OCI-LY3 (cell line): Measurements from ENCODE around the gene ZNF280B.

Experiments used
- H2AFZ ChIP-seq: fragments of 200-600, 300-600 bp; shearing (Covaris generic); 2 replicates; pipeline ENCODE4 v1.6.0; 2014; ENCODE audit warnings: antibody characterized with exemption, low read depth, low read length
- H3K27ac ChIP-seq: fragments of 200-600, 300-600 bp; sonication (generic); 2 replicates; pipeline ENCODE4 v1.5.1; 2014; ENCODE audit warnings: mild to moderate bottlenecking, low read length, moderate library complexity, mixed read lengths
- H3K27me3 ChIP-seq: fragments of 200-600, 300-600 bp; sonication (generic); 2 replicates; pipeline ENCODE4 v1.6.1; 2014; ENCODE audit warnings: low read depth, low read length, mixed read lengths
- H3K36me3 ChIP-seq: fragments of 200-600, 300-600 bp; sonication (generic); replicated peaks from 2 replicates; pipeline ENCODE3; 2014; ENCODE audit warnings: low read depth, low read length, mixed read lengths
- H3K4me1 ChIP-seq: fragments of 300-600, 200-600 bp; sonication (generic); 2 replicates; pipeline ENCODE4 v1.6.1; 2014; ENCODE audit warnings: low read length, mixed read lengths
- H3K4me2 ChIP-seq: fragments of 200-600, 300-600 bp; sonication (generic); 2 replicates; pipeline ENCODE4 v1.6.1; 2014; ENCODE audit warnings: low read length, mixed read lengths
- H3K4me3 ChIP-seq: fragments of 300-600, 200-600 bp; sonication (generic); 2 replicates; pipeline ENCODE4 v1.5.1; 2014; ENCODE audit warnings: antibody characterized with exemption, mild to moderate bottlenecking, low read length, moderate library complexity
- H3K79me2 ChIP-seq: fragments of 300-600, 200-600 bp; shearing (Covaris generic); 2 replicates; pipeline ENCODE4 v1.6.1; 2014; ENCODE audit warnings: mild to moderate bottlenecking, low read length, mixed read lengths
- H3K9ac ChIP-seq: fragments of 300-600, 200-600 bp; shearing (Covaris generic); 2 replicates; pipeline ENCODE4 v1.6.0; 2014; ENCODE audit warnings: mild to moderate bottlenecking, low read length, moderate library complexity
- H3K9me3 ChIP-seq: fragments of 200-600, 300-600 bp; shearing (Covaris generic); 2 replicates; pipeline ENCODE4 v1.6.1; 2014; ENCODE audit warnings: low read length, mixed read lengths; ENCODE audit not compliant: insufficient read depth
- H4K20me1 ChIP-seq: fragments of 200-600, 300-600 bp; sonication (generic); 2 replicates; pipeline ENCODE4 v1.6.1; 2016; ENCODE audit warnings: low read length, mixed read lengths; ENCODE audit not compliant: insufficient read depth
- CTCF ChIP-seq: fragments of 200-600, 300-600 bp; sonication (generic); IDR thresholded peaks from 2 replicates; pipeline ENCODE4 v1.5.1; 2014; ENCODE audit warnings: antibody characterized with exemption, low read length, low read depth
- EZH2phosphoT487 ChIP-seq: fragments of 200-600 bp; shearing (Covaris generic); IDR thresholded peaks from 2 replicates; pipeline ENCODE4 v1.6.1; 2018; ENCODE audit warnings: antibody characterized with exemption, mixed run types, low read depth

Gene ZNF280B

DNA sequence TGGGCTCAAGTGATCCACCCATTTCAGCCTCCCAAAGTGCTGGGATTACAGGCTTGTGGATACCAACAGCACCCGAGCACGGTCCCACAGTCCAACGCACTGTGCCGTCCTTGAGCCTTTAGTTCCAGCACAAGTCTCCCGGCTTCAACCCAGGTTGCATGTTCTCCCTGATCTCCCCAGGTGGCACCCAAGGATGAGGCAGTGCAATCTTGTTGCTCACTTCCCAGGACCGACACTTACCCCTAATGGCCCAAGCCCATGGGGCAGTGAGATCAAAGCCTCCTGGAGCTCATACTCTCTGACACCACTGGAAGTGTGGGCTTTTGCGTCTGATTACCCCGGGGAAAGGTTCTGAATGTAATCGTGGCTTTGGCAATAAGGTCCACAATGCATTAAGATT is 47.1 kb upstream of the ZNF280B start:
- H3K9ac ChIP-seq, result no peak overlapping the region
- H3K27me3 ChIP-seq, result no peaks in the 10 kb centered on the region
- no peaks in the 10 kb centered on the region for H4K20me1 ChIP-seq
- H3K9me3 ChIP-seq, result no peaks in the 10 kb centered on the region
- no peak overlapping the region for H3K27ac ChIP-seq
- no peak overlapping the region for H3K4me2 ChIP-seq
- no peak overlapping the region for H3K4me3 ChIP-seq
- no peak overlapping the region for H2AFZ ChIP-seq
- H3K79me2 ChIP-seq, result no peaks in the 10 kb centered on the region; the same call in 1 of the 2 replicates
- H3K36me3 ChIP-seq, result no peaks in the 10 kb centered on the region
- TF ChIP-seq CTCF (no peak), EZH2phosphoT487 (no peak)
- peaks cover 15% of the 10 kb centered on the region for H3K4me1 ChIP-seq

GRCh38 chr22:22554587-22555284 is 46.2 kb upstream of the ZNF280B start:
- no peaks in the 10 kb centered on the region for H3K9me3 ChIP-seq
- H3K36me3 ChIP-seq, result peaks cover 5% of the 10 kb centered on the region
- H3K27me3 ChIP-seq, result no peaks in the 10 kb centered on the region
- H3K4me3 ChIP-seq, result no peak overlapping the region
- H2AFZ ChIP-seq, result no peak overlapping the region
- H3K4me2 ChIP-seq, result 0 out of 2 replicates have a peak overlapping the region, but pooled peaks have one; percentile 1
- TF ChIP-seq EZH2phosphoT487 (no peak), CTCF (no peak)
- no peaks in the 10 kb centered on the region; the same call in 1 of the 2 replicates for H3K79me2 ChIP-seq
- no peak overlapping the region for H3K9ac ChIP-seq
- H4K20me1 ChIP-seq, result no peaks in the 10 kb centered on the region
- H3K27ac ChIP-seq, result 0 out of 2 replicates have a peak overlapping the region, but pooled peaks have one; percentile 11
- peaks cover 15% of the 10 kb centered on the region for H3K4me1 ChIP-seq

DNA sequence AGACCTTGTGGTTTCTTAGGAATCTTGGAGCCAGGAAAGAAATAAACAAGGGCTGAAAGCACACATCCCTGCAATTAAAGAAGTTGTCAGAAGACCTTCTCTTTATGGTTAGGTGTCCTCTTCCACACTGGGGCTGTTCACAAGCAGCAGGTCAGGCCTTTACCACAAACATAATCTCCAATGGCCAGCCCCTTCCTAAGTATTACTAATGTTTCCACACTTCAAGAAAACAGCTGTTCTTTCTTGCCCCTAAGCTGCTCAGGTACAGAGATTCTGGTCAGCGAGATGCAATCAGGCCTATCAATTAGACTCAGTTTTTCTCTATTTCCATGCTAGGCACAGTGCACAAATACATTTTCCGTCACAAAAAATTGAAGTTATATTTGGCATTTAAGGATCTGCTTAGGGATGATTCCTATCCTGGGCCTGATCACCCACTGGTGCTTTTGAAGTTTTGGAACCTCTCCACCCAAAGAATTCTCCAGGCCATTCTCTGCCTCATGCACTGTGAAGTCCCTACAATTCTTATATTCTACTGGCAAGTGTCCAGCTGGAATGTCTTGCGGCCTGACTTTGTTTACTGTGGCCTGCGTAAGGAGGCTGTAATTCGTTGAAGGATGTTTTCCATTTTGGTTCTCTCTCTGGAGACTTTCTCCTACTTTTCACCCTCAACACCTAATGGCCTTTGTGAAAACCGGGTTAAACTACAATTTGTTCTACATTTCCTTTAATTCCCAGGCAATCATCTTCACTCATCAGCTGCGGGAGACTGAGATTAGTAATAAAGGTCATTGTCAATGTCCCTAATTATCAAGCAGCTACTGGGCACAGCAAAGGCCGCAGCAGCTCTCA is 45.4 kb upstream of the ZNF280B start:
- no peak overlapping the region for H3K4me3 ChIP-seq
- H3K4me1 ChIP-seq, result peaks cover 11% of the 10 kb centered on the region
- no peaks in the 10 kb centered on the region; the same call in 1 of the 2 replicates for H3K79me2 ChIP-seq
- H3K4me2 ChIP-seq, result 0 out of 2 replicates have a peak overlapping the region, but pooled peaks have one; percentile 1
- no peak overlapping the region for H3K9ac ChIP-seq
- H3K27me3 ChIP-seq, result no peaks in the 10 kb centered on the region
- H3K9me3 ChIP-seq, result no peaks in the 10 kb centered on the region
- no peaks in the 10 kb centered on the region for H4K20me1 ChIP-seq
- H3K27ac ChIP-seq, result 0 out of 2 replicates have a peak overlapping the region, but pooled peaks have one; percentile 11
- TF ChIP-seq EZH2phosphoT487 (no peak), CTCF (no peak)
- H3K36me3 ChIP-seq, result peaks cover 5% of the 10 kb centered on the region
- no peak overlapping the region for H2AFZ ChIP-seq

- Histone ChIP-seq H3K79me2 (no peaks in the 10 kb centered on the region), H3K9ac (no peak overlapping the region), H2AFZ (no peak overlapping the region), H3K4me2 (no peak overlapping the region), H3K27ac (no peak overlapping the region), H3K4me3 (no peak overlapping the region), H3K36me3 (peaks cover 6% of the 10 kb centered on the region), H3K4me1 (peaks cover 11% of the 10 kb centered on the region), H3K9me3 (no peaks in the 10 kb centered on the region), H3K27me3 (no peaks in the 10 kb centered on the region), H4K20me1 (no peaks in the 10 kb centered on the region)
- TF ChIP-seq CTCF (no peak), EZH2phosphoT487 (no peak)
These were observed 44.6 kb upstream of the ZNF280B start for GRCh38 chr22:22553141-22553540.
